ENCODE measurements around the gene UBA52. TPM values are rescaled to one million over a fixed set of nuclear protein-coding genes. Genes with fewer than 3 reads are reported as not detected.

Gene UBA52
- total RNA-seq, 2 experiments from 2014 or later = 1,648 to 1,705 TPM

- POLR2A ChIA-PET = interaction anchor here (0.8 to 2.2 kb wide), 5 partner anchors 14 to 28 kb away, joined by 3 to 12 read pairs (median 9); partner anchors contain the start of genes ELL, KXD1 and UBA52
- CTCF ChIA-PET = interaction anchor here (1.3 to 1.6 kb wide), 3 partner anchors 21 to 45 kb away, joined by 3 to 9 read pairs (median 4); partner anchors contain the start of genes ELL and REX1BD
Observed at GRCh38 chr19:18542941-18543813, 28.5 kb upstream of the UBA52 start, which contains the start of gene FKBP8. Gene FKBP8, minus strand, starts transcription at chr19:18543573. Its CDS starts 1,603 bp downstream, at chr19:18541970.

GRCh38 chr19:18543814-18544475 is 27.7 kb upstream of the UBA52 start:
- POLR2A ChIA-PET = interaction anchor here (1.0 to 2.2 kb wide), 3 partner anchors 13 to 28 kb away, joined by 4 to 12 read pairs (median 9); partner anchors contain the start of genes ELL, KXD1 and UBA52

GRCh38 chr19:18551631-18552030 is 20.0 kb upstream of the UBA52 start:
- ChIA-PET CTCF (interaction anchor here (1.1 to 1.5 kb wide), 2 partner anchors 17 to 101 kb away, joined by 4 to 5 read pairs; no protein-coding TSS in a partner anchor), POLR2A (no interaction called here)

More at GRCh38 chr19:18543814-18544475, 27.7 kb upstream of the UBA52 start:
- CTCF ChIA-PET = interaction anchor here (0.7 to 1.6 kb wide), 6 partner anchors 22 to 282 kb away, joined by 3 to 9 read pairs (median 4); partner anchors contain the start of genes ELL, REX1BD and UBA52

GRCh38 chr19:18557411-18558201 is 14.1 kb upstream of the UBA52 start, which contains the start of gene KXD1:
Gene KXD1, plus strand, starts transcription at chr19:18557870. Its CDS starts 4,187 bp downstream, at chr19:18562057.
- CTCF ChIA-PET = interaction anchor here (0.6 to 1.9 kb wide), 8 partner anchors 12 to 307 kb away, joined by 3 to 12 read pairs (median 4); partner anchors contain the start of gene REX1BD

GRCh38 chr19:18558202-18558555 is 13.5 kb upstream of the UBA52 start:
- ChIA-PET POLR2A (interaction anchor here (0.5 to 3.5 kb wide), 9 partner anchors 13 to 84 kb away, joined by 3 to 28 read pairs (median 6); partner anchors contain the start of genes ELL, REX1BD and UBA52), CTCF (interaction anchor here (0.7 to 1.9 kb wide), 6 partner anchors 13 to 279 kb away, joined by 3 to 12 read pairs (median 4); partner anchors contain the start of gene REX1BD)

More at GRCh38 chr19:18557411-18558201, 14.1 kb upstream of the UBA52 start, which contains the start of gene KXD1:
- POLR2A ChIA-PET = interaction anchor here (0.8 to 3.5 kb wide), 8 partner anchors 10 to 84 kb away, joined by 3 to 28 read pairs (median 4); partner anchors contain the start of genes ELL, REX1BD and UBA52

- ChIA-PET POLR2A (interaction anchor here (0.5 to 3.5 kb wide), 6 partner anchors 12 to 49 kb away, joined by 3 to 28 read pairs (median 9); partner anchors contain the start of genes ELL and UBA52), CTCF (interaction anchor here (0.7 to 1.9 kb wide), 6 partner anchors 13 to 279 kb away, joined by 3 to 12 read pairs (median 4); partner anchors contain the start of genes REX1BD and UBA52)
Observed at GRCh38 chr19:18558604-18559003, 13.1 kb upstream of the UBA52 start.

- ChIA-PET POLR2A (interaction anchor here (3.5 kb wide), 1 partner anchor 11 kb away, joined by 28 read pairs; the partner anchor contains the start of gene UBA52), CTCF (interaction anchor here (1.0 to 1.9 kb wide), 2 partner anchors 12 to 29 kb away, joined by 3 to 9 read pairs; partner anchors contain the start of genes REX1BD and UBA52)
Observed at GRCh38 chr19:18559685-18560084, 12.0 kb upstream of the UBA52 start.

GRCh38 chr19:18562086-18562485 is 9.6 kb upstream of the UBA52 start:
- CTCF ChIA-PET = interaction anchor here (1.2 kb wide), 1 partner anchor 111 kb away, joined by 3 read pairs; no protein-coding TSS in a partner anchor
- POLR2A ChIA-PET = no interaction called here

- POLR2A ChIA-PET = no interaction called here
- CTCF ChIA-PET = interaction anchor here (0.7 to 1.6 kb wide), 3 partner anchors 27 to 285 kb away, joined by 3 to 4 read pairs (median 3); no protein-coding TSS in a partner anchor
Observed at GRCh38 chr19:18566953-18567352, 4.7 kb upstream of the UBA52 start.

GRCh38 chr19:18568367-18568766 is 3.3 kb upstream of the UBA52 start:
- ChIA-PET POLR2A (interaction anchor here (0.6 to 0.7 kb wide), 2 partner anchors 9 to 151 kb away, joined by 6 to 7 read pairs; no protein-coding TSS in a partner anchor), CTCF (interaction anchor here (0.7 to 1.6 kb wide), 2 partner anchors 16 to 26 kb away, joined by 3 to 5 read pairs; no protein-coding TSS in a partner anchor)

GRCh38 chr19:18574691-18575291 is 3.1 kb downstream of the UBA52 start:
- ChIA-PET CTCF (interaction anchor here (1.0 to 3.9 kb wide), 2 partner anchors 13 to 70 kb away, joined by 4 to 41 read pairs; partner anchors contain the start of gene REX1BD), POLR2A (no interaction called here)

- ChIA-PET CTCF (interaction anchor here (0.6 to 1.2 kb wide), 2 partner anchors 57 to 316 kb away, joined by 4 read pairs; no protein-coding TSS in a partner anchor), POLR2A (interaction anchor here (0.8 kb wide), 1 partner anchor 18 kb away, joined by 3 read pairs; no protein-coding TSS in a partner anchor)
Observed at GRCh38 chr19:18576383-18576782, 4.7 kb downstream of the UBA52 start.

- POLR2A ChIA-PET = interaction anchor here (0.5 to 1.1 kb wide), 4 partner anchors 9 to 70 kb away, joined by 3 to 7 read pairs (median 4); partner anchors contain the start of gene REX1BD
- CTCF ChIA-PET = interaction anchor here (1.1 to 1.2 kb wide), 2 partner anchors 10 to 58 kb away, joined by 4 read pairs; no protein-coding TSS in a partner anchor
Observed at GRCh38 chr19:18577365-18577914, 5.8 kb downstream of the UBA52 start.

- ChIA-PET POLR2A (no interaction called here), CTCF (interaction anchor here (1.0 to 1.4 kb wide), 2 partner anchors 8 to 14 kb away, joined by 3 to 4 read pairs; partner anchors contain the start of gene REX1BD)
Observed at GRCh38 chr19:18580311-18580710, 8.7 kb downstream of the UBA52 start.

GRCh38 chr19:18586306-18586705 is 14.6 kb downstream of the UBA52 start:
- POLR2A ChIA-PET = no interaction called here

GRCh38 chr19:18587561-18587960 is 15.9 kb downstream of the UBA52 start:
- ChIA-PET CTCF (interaction anchor here (0.6 to 4.5 kb wide), 12 partner anchors 8 to 259 kb away, joined by 3 to 41 read pairs (median 4); partner anchors contain the start of genes ELL, FKBP8 and UBA52), POLR2A (interaction anchor here (0.5 to 2.7 kb wide), 3 partner anchors 15 to 246 kb away, joined by 4 to 34 read pairs (median 6); partner anchors contain the start of gene UBA52)

More at GRCh38 chr19:18586306-18586705, 14.6 kb downstream of the UBA52 start:
- CTCF ChIA-PET = interaction anchor here (4.5 kb wide), 1 partner anchor 13 kb away, joined by 41 read pairs; the partner anchor contains the start of gene UBA52

Measured in activated CD8-positive, alpha-beta memory T cell treated with anti-CD3 and anti-CD28 coated beads for 36 hours (primary cell).